Epithelial cell of esophagus (primary cell): ENCODE data around the gene MAN2B1.
"Not testable (repeated sequence)": the region's sequence is repeated elsewhere in the genome, so short reads cannot be mapped to it uniquely, and the experiment has no call there.

Source experiments
- DNase-seq: peaks from one replicate; pipeline ENCODE4 v3.0.0; 2010; ENCODE audit warnings: low read depth
- H3K4me3 ChIP-seq: 2 replicates; pipeline ENCODE4 v1.5.1; 2011; ENCODE audit warnings: mild to moderate bottlenecking, low read length, control low read depth
- CTCF ChIP-seq: IDR thresholded peaks from 2 replicates; pipeline ENCODE4 v1.5.1; 2011; ENCODE audit warnings: low read depth, mild to moderate bottlenecking, low read length, control low read depth, inconsistent platforms; ENCODE audit not compliant: insufficient read depth; ENCODE audit errors: missing control alignments

Gene MAN2B1

GRCh38 chr19:12646551-12646950 is 20.0 kb downstream of the MAN2B1 start:
- no peak for DNase-seq
- TF ChIP-seq CTCF, result no peak
- no peak overlapping the region for H3K4me3 ChIP-seq

GRCh38 chr19:12643716-12644115 is 22.8 kb downstream of the MAN2B1 start:
- H3K4me3 ChIP-seq, DNase-seq: not testable (repeated sequence)

- DNase-seq, result no peak
- H3K4me3 ChIP-seq, result no peak overlapping the region
- no peak for TF ChIP-seq CTCF
Observed at GRCh38 chr19:12642506-12642905, 24.0 kb downstream of the MAN2B1 start.

- H3K4me3 ChIP-seq, result no peak overlapping the region
- TF ChIP-seq CTCF, result no peak
- no peak for DNase-seq
Observed at GRCh38 chr19:12641456-12641855, 25.1 kb downstream of the MAN2B1 start.

GRCh38 chr19:12639901-12640613 is 26.5 kb downstream of the MAN2B1 start:
- H3K4me3 ChIP-seq, result no peak overlapping the region
- TF ChIP-seq CTCF, result peak; percentile 71
- peak; percentile 74 for DNase-seq

GRCh38 chr19:12638611-12639182 is 27.8 kb downstream of the MAN2B1 start:
- H3K4me3 ChIP-seq, result no peak overlapping the region
- DNase-seq, result no peak
- TF ChIP-seq CTCF, result no peak

- H3K4me3 ChIP-seq, result no peak overlapping the region
- no peak for TF ChIP-seq CTCF
- DNase-seq, result no peak
Observed at GRCh38 chr19:12636631-12637030, 29.9 kb downstream of the MAN2B1 start.
